ENCODE measurements around the gene DSCAML1.

DNA sequence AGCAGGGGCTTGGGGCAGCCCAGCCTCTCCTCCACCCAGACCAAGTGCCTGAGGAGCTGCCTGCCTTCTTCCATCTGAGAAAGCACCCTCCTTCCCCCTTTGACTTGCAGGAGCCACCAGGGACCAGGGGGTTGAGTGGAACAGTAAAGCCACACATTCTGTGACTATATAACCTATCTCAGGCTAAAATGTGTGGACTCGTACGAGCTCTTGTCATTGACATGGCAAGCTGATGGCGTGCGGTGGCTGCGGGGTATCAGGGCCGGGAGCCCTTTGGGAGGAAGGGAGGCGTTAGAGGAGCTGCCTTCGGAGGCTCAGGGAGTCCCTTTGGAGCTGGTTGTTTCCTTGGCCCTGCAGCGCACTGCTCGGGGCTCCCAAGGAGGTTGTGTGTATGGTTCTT is 384.8 kb downstream of the DSCAML1 start:
- TF ChIP-seq, protein P1, sequence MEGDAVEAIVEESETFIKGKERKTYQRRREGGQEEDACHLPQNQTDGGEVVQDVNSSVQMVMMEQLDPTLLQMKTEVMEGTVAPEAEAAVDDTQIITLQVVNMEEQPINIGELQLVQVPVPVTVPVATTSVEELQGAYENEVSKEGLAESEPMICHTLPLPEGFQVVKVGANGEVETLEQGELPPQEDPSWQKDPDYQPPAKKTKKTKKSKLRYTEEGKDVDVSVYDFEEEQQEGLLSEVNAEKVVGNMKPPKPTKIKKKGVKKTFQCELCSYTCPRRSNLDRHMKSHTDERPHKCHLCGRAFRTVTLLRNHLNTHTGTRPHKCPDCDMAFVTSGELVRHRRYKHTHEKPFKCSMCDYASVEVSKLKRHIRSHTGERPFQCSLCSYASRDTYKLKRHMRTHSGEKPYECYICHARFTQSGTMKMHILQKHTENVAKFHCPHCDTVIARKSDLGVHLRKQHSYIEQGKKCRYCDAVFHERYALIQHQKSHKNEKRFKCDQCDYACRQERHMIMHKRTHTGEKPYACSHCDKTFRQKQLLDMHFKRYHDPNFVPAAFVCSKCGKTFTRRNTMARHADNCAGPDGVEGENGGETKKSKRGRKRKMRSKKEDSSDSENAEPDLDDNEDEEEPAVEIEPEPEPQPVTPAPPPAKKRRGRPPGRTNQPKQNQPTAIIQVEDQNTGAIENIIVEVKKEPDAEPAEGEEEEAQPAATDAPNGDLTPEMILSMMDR (IDR thresholded peaks at IDR 0.05) = no peak
- TF ChIP-seq EP300 (IDR thresholded peaks at IDR 0.05; ENCODE audit: low read depth) (no peak), POLR2A (IDR thresholded peaks at IDR 0.05) (no peak), POLR2AphosphoS5 (IDR thresholded peaks at IDR 0.05) (no peak)
